H1 (cell line): Measurements from ENCODE around the gene PTGES2. TPM values are rescaled to one million over a fixed set of nuclear protein-coding genes. Genes with fewer than 3 reads are reported as not detected.

Experiments used
- ATF2 ChIP-seq: IDR thresholded peaks from 2 replicates; pipeline ENCODE4 v1.6.1; 2012; ENCODE audit warnings: low read length, inconsistent platforms
- CHD7 ChIP-seq: fragments of 300-600 bp; sonication (generic); IDR thresholded peaks from 2 replicates; pipeline ENCODE4 v1.7.1; 2012; ENCODE audit warnings: low read length, moderate library complexity, mild to moderate bottlenecking, inconsistent platforms; ENCODE audit not compliant: insufficient replicate concordance
- CTBP2 ChIP-seq: IDR thresholded peaks from 2 replicates; pipeline ENCODE4 v1.7.0; 2011; ENCODE audit warnings: borderline replicate concordance, mild to moderate bottlenecking, moderate library complexity, mixed read lengths, low read length; ENCODE audit not compliant: insufficient read depth, insufficient read length
- HDAC6 ChIP-seq: IDR thresholded peaks from one replicate; pipeline ENCODE4 v1.7.1; 2012; ENCODE audit warnings: low read depth, mild to moderate bottlenecking, inconsistent platforms, low read length, moderate library complexity
- MAFK ChIP-seq: IDR thresholded peaks from 2 replicates; pipeline ENCODE4 v1.6.1; 2012; ENCODE audit warnings: low read depth, mild to moderate bottlenecking, improper control_type of control experiment, low read length
- TAF1 ChIP-seq: IDR thresholded peaks from 2 replicates; pipeline ENCODE4 v1.6.1; 2011; ENCODE audit warnings: mild to moderate bottlenecking, low read depth, low read length
- TBP ChIP-seq: IDR thresholded peaks from 2 replicates; pipeline ENCODE4 v1.6.1; 2011; ENCODE audit warnings: low read depth, low read length, improper control_type of control experiment
- ZNF274 ChIP-seq: IDR thresholded peaks from 2 replicates; pipeline ENCODE4 v1.7.0; 2012; ENCODE audit warnings: low read length, borderline replicate concordance; ENCODE audit errors: extremely low read depth
- polyA plus RNA-seq, 7 experiments: library from polyadenylated mRNA; depleted of rRNA in 3 of 7; stranded (reverse) in 5 of 7; unstranded in 2 of 7; fragments of >200 nt in 5 of 7; fragments of 200-250 nt in 2 of 7; gene quantifications; 1 replicate in 5 of 7; 2 replicates in 1 of 7; 4 replicates in 1 of 7; pipeline versions ENCODE4 v1.2.1 to v1.2.3, GENCODE V29; 2011 to 2013; ENCODE audit warnings: missing spikeins in 2 of 7, mixed read lengths in 2 of 7
- total RNA-seq: library from RNA; stranded (reverse); fragmentation: NEBNext Ultra II Directional; extraction: Animal tissue kit (Norgen Biotek cat#: 25700); gene quantifications from 2 replicates; pipeline ENCODE4 v1.2.1, GENCODE V29; 2021

The PTGES2 gene
- total and polyA plus RNA-seq, 2 of the 8 experiments (the other 6 are each of a cell fraction or from before 2014, with no cell fraction given), result 80.7 to 81.2 TPM

GRCh38 chr9:128145951-128146351, 18.4 kb upstream of the PTGES2 start (continued):
- TF ChIP-seq CHD7 (no peak), MAFK (no peak), TAF1 (no peak), TBP (no peak), HDAC6 (no peak), ATF2 (no peak), ZNF274 (no peak), CTBP2 (no peak)
